ENCODE measurements around the gene CPE.

- TF ChIP-seq, protein P1, sequence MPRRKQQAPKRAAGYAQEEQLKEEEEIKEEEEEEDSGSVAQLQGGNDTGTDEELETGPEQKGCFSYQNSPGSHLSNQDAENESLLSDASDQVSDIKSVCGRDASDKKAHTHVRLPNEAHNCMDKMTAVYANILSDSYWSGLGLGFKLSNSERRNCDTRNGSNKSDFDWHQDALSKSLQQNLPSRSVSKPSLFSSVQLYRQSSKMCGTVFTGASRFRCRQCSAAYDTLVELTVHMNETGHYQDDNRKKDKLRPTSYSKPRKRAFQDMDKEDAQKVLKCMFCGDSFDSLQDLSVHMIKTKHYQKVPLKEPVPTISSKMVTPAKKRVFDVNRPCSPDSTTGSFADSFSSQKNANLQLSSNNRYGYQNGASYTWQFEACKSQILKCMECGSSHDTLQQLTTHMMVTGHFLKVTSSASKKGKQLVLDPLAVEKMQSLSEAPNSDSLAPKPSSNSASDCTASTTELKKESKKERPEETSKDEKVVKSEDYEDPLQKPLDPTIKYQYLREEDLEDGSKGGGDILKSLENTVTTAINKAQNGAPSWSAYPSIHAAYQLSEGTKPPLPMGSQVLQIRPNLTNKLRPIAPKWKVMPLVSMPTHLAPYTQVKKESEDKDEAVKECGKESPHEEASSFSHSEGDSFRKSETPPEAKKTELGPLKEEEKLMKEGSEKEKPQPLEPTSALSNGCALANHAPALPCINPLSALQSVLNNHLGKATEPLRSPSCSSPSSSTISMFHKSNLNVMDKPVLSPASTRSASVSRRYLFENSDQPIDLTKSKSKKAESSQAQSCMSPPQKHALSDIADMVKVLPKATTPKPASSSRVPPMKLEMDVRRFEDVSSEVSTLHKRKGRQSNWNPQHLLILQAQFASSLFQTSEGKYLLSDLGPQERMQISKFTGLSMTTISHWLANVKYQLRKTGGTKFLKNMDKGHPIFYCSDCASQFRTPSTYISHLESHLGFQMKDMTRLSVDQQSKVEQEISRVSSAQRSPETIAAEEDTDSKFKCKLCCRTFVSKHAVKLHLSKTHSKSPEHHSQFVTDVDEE (CRISPR knock-in tag; IDR thresholded peaks at IDR 0.05): no peak
- TF ChIP-seq ZNF70 (CRISPR knock-in tag; IDR thresholded peaks at IDR 0.05): no peak
These were observed 154.2 kb downstream of the CPE start for GRCh38 chr4:165532976-165533375.

All from SK-N-SH treated with all-trans-retinoic acid at 6 μM for 48 hours (cell line).